Thyroid gland (tissue), 4 donors: ENCODE data around the gene PHGDH. TPM values are rescaled to one million over a fixed set of nuclear protein-coding genes. Genes with fewer than 3 reads are reported as not detected.
A peak's percentile ranks its signal among the peaks of the same experiment; 100 is the strongest.

Experiments
- DNase-seq, 2 donors: peaks; one replicate each; pipeline ENCODE4 v3.0.0-alpha.2; 2019
- H3K27ac ChIP-seq, 3 donors: fragments of 200-600 bp; sonication (generic); 1 replicate in 2 of 3; 2 replicates in 1 of 3; pipeline ENCODE4 v1.5.1; 2016 to 2019; ENCODE audit warnings: mild to moderate bottlenecking in 1 of 3, moderate library complexity in 1 of 3
- H3K27me3 ChIP-seq: fragments of 200-600 bp; sonication (generic); one replicate; pipeline ENCODE4 v1.5.1; 2019
- H3K36me3 ChIP-seq, 2 donors: fragments of 200-600 bp; sonication (generic); one replicate each; pipeline ENCODE4 v1.5.1; 2016 to 2019
- H3K4me1 ChIP-seq, 2 donors: fragments of 200-600 bp; sonication (generic); one replicate each; pipeline ENCODE4 v1.5.1; 2017 to 2019
- H3K4me3 ChIP-seq, 3 donors: fragments of 200-600 bp; sonication (generic); replicated peaks in 1 of 3; 1 replicate in 2 of 3; 2 replicates in 1 of 3; pipeline ENCODE4 v1.5.1; 2016; ENCODE audit warnings: mild to moderate bottlenecking in 1 of 3
- H3K9me3 ChIP-seq: fragments of 200-600 bp; sonication (generic); one replicate; pipeline ENCODE4 v1.5.1; 2017
- CTCF ChIP-seq, 6 experiments: fragments of 200-600 bp in 3 of 6; fragments of 450-650 bp in 3 of 6; sonication (generic) in 3 of 6; IDR thresholded peaks; one replicate each; pipeline ENCODE4 v1.5.1; 2016 to 2019; ENCODE audit warnings: antibody characterized with exemption in 6 of 6, mild to moderate bottlenecking in 2 of 6, inconsistent platforms in 1 of 6, moderate library complexity in 1 of 6
- POLR2A ChIP-seq, 2 donors: fragments of 450-650 bp; IDR thresholded peaks; one replicate each; pipeline ENCODE4 v1.6.1; 2017; ENCODE audit warnings: antibody characterized with exemption in 2 of 2, mild to moderate bottlenecking in 2 of 2, moderate library complexity in 1 of 2
- WGBS, 2 donors: methylation state at CpG; one replicate each; pipeline ENCODE4 v1.1.5; 2017; 5-methylcytosine and 5-hydroxymethylcytosine counted together
- intact Hi-C: fragments of 100-400 bp; cut with DNase I; formaldehyde crosslinking; loops from one replicate; pipeline ENCODE4 v1.15.1; 2023
- total RNA-seq, 4 donors: library from RNA; depleted of rRNA; stranded (reverse); fragments of >200 nt; gene quantifications; one replicate each; pipeline ENCODE4 v1.2.3, GENCODE V29; 2016

Gene PHGDH
- total RNA-seq, 4 donors from 2014 or later: 36.0 to 308 (median 102) TPM

- 90 to 97% methylated on average over 4 of the region's 4 CpGs for WGBS, 2 donors
- H3K27ac ChIP-seq: no peak overlapping the region
- H3K4me1 ChIP-seq: peaks cover 3 to 5% of the 10 kb centered on the region in 2 donors
- TF ChIP-seq POLR2A (IDR thresholded peaks at IDR 0.05) (no peak), CTCF (IDR thresholded peaks at IDR 0.05) (no peak)
- H3K36me3 ChIP-seq: no peaks in the 10 kb centered on the region
- no peaks in the 10 kb centered on the region for H3K9me3 ChIP-seq
- H3K27me3 ChIP-seq: no peaks in the 10 kb centered on the region
- H3K4me3 ChIP-seq: no peak overlapping the region
- no peak for DNase-seq
- intact Hi-C loops: no loop called here
Measured at GRCh38 chr1:119673171-119673940, 38.4 kb upstream of the PHGDH start.

- 86 to 90% methylated on average over 4 of the region's 4 CpGs for WGBS, 2 donors
- intact Hi-C loops: no loop called here
- no peak for DNase-seq
Measured at GRCh38 chr1:119674111-119674526, 37.6 kb upstream of the PHGDH start.

GRCh38 chr1:119674835-119675289 is 36.9 kb upstream of the PHGDH start:
- H3K4me1 ChIP-seq: peaks cover 3 to 5% of the 10 kb centered on the region in 2 donors
- intact Hi-C loops: no loop called here
- peak in 1 of 2 donors; percentile 14 for DNase-seq
- no peaks in the 10 kb centered on the region for H3K9me3 ChIP-seq
- TF ChIP-seq CTCF (IDR thresholded peaks at IDR 0.05): peak in 1 of 6 experiments; percentile 67
- no peak for TF ChIP-seq POLR2A (IDR thresholded peaks at IDR 0.05)
- WGBS, 2 donors: 68 to 82% methylated on average over 5 to 6 of the region's 6 CpGs
- H3K27ac ChIP-seq: peak overlapping the region in 2 of 3 donors; percentile 60 to 65
- no peaks in the 10 kb centered on the region for H3K36me3 ChIP-seq
- H3K27me3 ChIP-seq: no peaks in the 10 kb centered on the region
- H3K4me3 ChIP-seq: peak overlapping the region in 1 of 3 donors; percentile 10

More at GRCh38 chr1:119674111-119674526, 37.6 kb upstream of the PHGDH start:
- Histone ChIP-seq H3K36me3 (no peaks in the 10 kb centered on the region), H3K4me1 (peaks cover 3 to 5% of the 10 kb centered on the region in 2 donors), H3K4me3 (no peak overlapping the region), H3K27ac (no peak overlapping the region), H3K9me3 (no peaks in the 10 kb centered on the region), H3K27me3 (no peaks in the 10 kb centered on the region)
- TF ChIP-seq CTCF (IDR thresholded peaks at IDR 0.05): no peak
- TF ChIP-seq POLR2A (IDR thresholded peaks at IDR 0.05): no peak

GRCh38 chr1:119675349-119676345 is 36.1 kb upstream of the PHGDH start:
- no peaks in the 10 kb centered on the region for H3K9me3 ChIP-seq
- H3K27ac ChIP-seq: peak overlapping the region; percentile 31 to 65 (median 60)
- H3K4me3 ChIP-seq: peak overlapping the region in 2 of 3 donors; percentile 10 to 18
- H3K4me1 ChIP-seq: peaks cover 3 to 5% of the 10 kb centered on the region in 2 donors
- TF ChIP-seq CTCF (IDR thresholded peaks at IDR 0.05) (peak; percentile 67 to 91 (median 82)), POLR2A (IDR thresholded peaks at IDR 0.05) (no peak)
- WGBS, 2 donors: 18 to 23% methylated on average over 16 of the region's 16 CpGs
- no peaks in the 10 kb centered on the region for H3K36me3 ChIP-seq
- H3K27me3 ChIP-seq: no peaks in the 10 kb centered on the region
- DNase-seq: peak; percentile 87 to 89
- intact Hi-C loops: no loop called here
